GM18870 (cell line): ENCODE measurements around the gene RASGRP3.

ENCODE experiments used
- ATAC-seq: cut with Tn5 transposase; IDR thresholded peaks from one replicate; pipeline ENCODE4 v1.9.1; 2021; ENCODE audit warnings: moderate library complexity; ENCODE audit not compliant: unreplicated experiment

RASGRP3 gene

GRCh38 chr2:33577084-33577483, 100.6 kb downstream of the RASGRP3 start:
- no peak for ATAC-seq

- ATAC-seq, result no peak
Observed at GRCh38 chr2:33577668-33578067, 101.2 kb downstream of the RASGRP3 start.

- no peak for ATAC-seq
Observed at GRCh38 chr2:33579227-33579626, 102.8 kb downstream of the RASGRP3 start.

GRCh38 chr2:33581872-33582271, 105.4 kb downstream of the RASGRP3 start:
- no peak for ATAC-seq

- peak; percentile 69 for ATAC-seq
Observed at GRCh38 chr2:33583194-33583938, 106.9 kb downstream of the RASGRP3 start.

- no peak for ATAC-seq
Observed at GRCh38 chr2:33586766-33587165, 110.3 kb downstream of the RASGRP3 start.

- ATAC-seq, result no peak
Observed at GRCh38 chr2:33588232-33588631, 111.8 kb downstream of the RASGRP3 start.

- ATAC-seq, result no peak
Observed at GRCh38 chr2:33589444-33589843, 113.0 kb downstream of the RASGRP3 start.

GRCh38 chr2:33595385-33595784, 118.9 kb downstream of the RASGRP3 start:
- ATAC-seq, result no peak

- ATAC-seq, result no peak
Observed at GRCh38 chr2:33597026-33597425, 120.6 kb downstream of the RASGRP3 start.

GRCh38 chr2:33598561-33599174, 122.2 kb downstream of the RASGRP3 start:
- peak; percentile 55 for ATAC-seq

GRCh38 chr2:33599175-33599942, 122.9 kb downstream of the RASGRP3 start, which contains the start of gene FAM98A:
TSS of gene FAM98A (minus strand) at chr2:33599299. CDS start at chr2:33599221, 78 bp downstream.
- peak; percentile 89 for ATAC-seq

GRCh38 chr2:33599943-33600192, 123.4 kb downstream of the RASGRP3 start:
- ATAC-seq, result no peak

GRCh38 chr2:33602201-33602830, 125.9 kb downstream of the RASGRP3 start:
- no peak for ATAC-seq

GRCh38 chr2:33603416-33603815, 127.0 kb downstream of the RASGRP3 start:
- no peak for ATAC-seq

GRCh38 chr2:33605056-33605455, 128.6 kb downstream of the RASGRP3 start:
- ATAC-seq, result no peak

GRCh38 chr2:33606100-33606499, 129.7 kb downstream of the RASGRP3 start:
- no peak for ATAC-seq

GRCh38 chr2:33606622-33607021, 130.2 kb downstream of the RASGRP3 start:
- no peak for ATAC-seq

- no peak for ATAC-seq
Observed at GRCh38 chr2:33607251-33607721, 130.8 kb downstream of the RASGRP3 start.

GRCh38 chr2:33607905-33608304, 131.5 kb downstream of the RASGRP3 start:
- ATAC-seq, result no peak

GRCh38 chr2:33614190-33614589, 137.7 kb downstream of the RASGRP3 start:
- ATAC-seq, result no peak
